ENCODE results near the gene SRD5A2.
"Not testable (repeated sequence)": the region's sequence is repeated elsewhere in the genome, so short reads cannot be mapped to it uniquely, and the experiment has no call there.

Gene SRD5A2

DNA sequence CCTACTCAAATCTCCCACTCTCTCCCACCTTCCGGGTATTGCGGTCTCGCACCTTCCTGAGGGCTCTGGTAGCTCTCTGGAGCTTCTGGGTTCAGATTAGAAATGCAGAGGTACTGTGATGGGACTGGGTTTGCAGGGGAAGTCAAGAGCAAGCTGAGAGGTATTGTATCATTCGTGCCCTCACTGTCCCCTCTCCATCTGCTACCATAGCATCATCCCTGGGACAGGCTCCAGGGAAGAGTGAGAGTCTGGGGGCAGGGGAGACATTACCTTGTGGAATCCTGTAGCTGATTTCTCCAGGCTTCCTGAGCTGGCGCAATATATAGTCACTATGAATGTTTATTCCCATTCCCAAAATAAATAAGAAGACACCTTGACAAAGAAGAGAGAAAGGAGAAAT lies 49.6 kb downstream of the SRD5A2 start:
- DNase-seq = no peak

GRCh38 chr2:31529256-31529655 lies 51.5 kb downstream of the SRD5A2 start:
- DNase-seq = no peak

DNA sequence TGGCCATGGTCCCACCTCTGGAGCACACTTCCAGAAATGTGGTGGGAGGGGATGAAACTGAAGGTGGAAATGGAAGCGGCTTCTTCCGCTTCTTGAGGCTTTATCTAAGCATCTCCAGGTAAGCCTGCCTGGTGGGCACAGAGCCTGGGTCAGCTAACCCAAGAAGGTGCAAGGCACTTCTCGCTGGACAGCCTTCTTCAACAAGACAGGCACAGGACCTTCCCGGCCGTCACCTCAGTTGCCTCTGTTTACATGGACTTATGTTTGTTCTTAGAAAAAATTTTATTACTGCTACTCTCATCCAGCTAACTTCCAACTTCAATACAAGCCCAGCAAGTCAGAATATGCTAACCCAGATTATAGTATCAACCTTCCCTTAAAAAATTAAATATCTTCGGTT lies 51.9 kb downstream of the SRD5A2 start:
- no peak for DNase-seq

GRCh38 chr2:31526946-31527732 lies 53.6 kb downstream of the SRD5A2 start:
- DNase-seq = no peak

DNA sequence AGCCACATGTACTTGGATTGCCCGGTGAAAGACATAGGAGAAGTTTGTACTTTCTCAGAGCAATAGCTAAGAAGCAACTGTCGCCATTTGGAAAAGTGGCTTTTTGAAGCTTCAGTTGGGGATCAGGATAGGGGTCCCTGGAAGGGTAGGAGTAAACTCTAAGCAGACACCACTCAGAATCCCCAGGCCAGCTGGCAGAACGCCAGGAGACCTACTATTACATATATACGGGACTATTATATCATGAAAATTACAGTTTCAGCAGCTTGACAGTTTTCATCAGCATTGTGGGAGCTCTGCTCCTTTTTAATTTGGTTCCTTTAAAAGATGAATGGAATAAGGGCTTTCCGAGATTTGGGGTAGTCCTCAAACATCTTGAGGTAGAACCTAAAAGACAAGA lies 54.9 kb downstream of the SRD5A2 start:
- no peak for DNase-seq

DNA sequence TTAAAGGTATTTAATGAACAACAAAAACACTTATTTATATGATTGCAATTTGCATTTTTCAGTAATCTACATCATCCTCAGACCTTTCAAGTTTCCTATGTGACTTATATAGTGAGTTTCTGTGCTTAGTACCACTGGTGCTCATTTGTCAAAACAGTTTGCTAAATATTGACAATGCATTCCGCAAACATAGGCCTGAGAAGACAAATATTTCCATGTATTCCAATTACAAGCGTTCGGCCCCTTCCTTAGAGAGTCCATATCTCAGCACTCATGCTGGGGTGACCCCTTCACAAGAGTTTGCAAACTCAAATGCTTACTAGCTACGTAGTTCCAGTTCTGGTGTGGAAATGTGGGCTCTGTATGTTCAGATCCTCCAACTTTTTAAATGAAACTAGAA lies 56.1 kb downstream of the SRD5A2 start:
- no peak for DNase-seq

DNA sequence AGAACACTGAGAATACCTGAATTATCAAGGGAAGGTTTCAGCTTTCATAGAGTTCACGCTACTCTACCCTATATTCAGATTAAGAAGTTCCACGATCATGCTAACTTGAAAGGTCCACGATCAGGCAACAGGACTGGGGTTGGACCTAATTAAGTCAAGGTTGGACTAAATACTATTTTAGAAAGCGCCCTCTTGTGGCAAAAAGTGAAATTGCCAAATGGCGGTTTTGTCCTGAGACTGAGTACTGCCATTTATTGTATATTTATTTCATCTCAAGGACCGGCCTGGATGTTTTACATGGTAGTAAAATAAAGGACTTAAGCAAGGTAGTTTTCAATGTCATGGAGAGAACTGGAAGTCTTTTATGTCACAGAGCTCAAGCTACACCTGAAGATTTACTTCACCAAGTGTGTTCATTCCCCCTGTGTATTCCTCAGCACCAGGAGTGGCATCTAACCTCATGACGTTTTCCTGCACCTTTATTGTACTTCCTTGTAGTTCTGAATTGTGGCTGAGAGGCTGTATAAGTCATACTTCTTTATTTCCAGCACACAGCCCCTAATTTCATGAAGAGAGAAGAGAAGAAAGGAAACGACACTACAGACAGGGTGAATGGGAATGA lies 56.8 kb downstream of the SRD5A2 start:
- DNase-seq = peak; percentile 13 to 58

DNA sequence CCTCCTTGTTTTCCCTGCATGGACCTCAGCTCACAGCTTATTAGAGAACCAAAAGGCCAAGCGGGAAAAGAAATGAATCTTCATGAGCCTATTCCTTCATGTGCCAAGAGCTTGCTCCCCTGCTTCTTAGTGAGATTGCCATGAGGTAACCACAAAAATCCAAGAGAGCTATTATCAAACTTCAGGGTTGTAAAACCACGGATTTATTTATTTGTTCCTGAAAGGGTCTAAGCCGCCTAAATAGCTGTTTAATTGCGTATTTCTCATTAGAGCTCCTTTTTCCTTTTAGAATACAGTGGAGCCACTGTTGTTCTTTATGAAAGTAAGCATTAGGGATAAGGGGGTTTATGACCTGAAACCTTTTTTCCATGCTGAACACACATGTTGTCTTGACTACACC lies 58.0 kb downstream of the SRD5A2 start:
- DNase-seq = no peak

DNA sequence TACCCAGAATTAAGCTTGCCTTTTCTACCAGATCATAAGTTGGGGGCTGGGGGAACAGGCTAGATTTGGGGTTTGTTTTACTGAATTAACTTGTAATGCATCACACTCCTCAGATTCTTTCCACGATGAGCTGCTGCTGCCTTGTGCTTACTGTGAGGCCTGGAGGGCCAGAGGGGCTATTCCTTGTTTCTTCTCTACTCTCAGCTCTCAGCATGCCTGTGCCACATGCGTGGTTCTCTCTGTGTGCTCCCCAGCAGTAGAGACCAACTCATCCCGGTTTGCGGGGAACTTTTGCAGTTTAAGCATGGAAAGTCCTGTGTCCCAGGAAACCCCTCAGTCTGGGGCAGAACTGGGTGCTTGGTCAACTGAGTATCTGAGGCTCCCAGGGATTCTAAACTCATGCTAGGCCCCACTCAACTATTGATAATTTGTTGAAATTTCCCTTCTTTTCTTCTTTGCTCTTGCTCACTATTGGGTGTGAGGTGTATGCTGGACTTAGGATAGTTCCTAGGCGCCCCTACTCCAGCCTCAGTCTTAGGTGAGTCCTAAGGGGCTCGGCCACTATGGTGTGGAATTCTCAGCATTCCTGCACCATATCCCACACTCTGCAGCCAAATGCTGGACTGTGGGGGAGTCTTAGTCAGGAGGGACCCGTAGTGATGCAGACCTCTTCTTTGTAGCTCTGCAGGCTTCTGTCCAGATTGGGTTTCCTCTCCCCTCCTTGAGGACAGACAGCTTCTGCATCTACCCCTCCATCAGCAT lies 63.1 kb downstream of the SRD5A2 start:
- no peak for DNase-seq

GRCh38 chr2:31515586-31515985 lies 65.2 kb downstream of the SRD5A2 start:
- DNase-seq = no peak

DNA sequence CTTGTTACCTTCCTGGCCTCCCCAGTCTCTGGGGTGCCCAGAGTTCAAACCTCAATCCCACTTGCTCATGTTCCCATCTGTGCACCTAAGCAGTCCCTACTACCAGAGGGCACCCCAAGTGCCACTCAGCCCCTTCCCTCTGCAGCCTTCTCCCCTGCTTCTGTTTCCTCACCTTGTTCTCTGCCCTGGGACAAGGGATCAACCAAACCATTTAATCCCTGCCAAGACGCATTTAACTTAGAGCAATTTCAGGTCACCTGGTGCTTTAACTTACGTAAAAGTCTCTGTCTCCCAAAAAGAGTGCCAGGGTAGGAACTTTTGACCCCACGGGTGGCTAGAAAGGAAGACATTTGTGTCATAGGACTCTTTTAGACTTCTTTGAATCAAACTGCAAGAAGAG lies 67.2 kb downstream of the SRD5A2 start:
- DNase-seq = no peak

DNA sequence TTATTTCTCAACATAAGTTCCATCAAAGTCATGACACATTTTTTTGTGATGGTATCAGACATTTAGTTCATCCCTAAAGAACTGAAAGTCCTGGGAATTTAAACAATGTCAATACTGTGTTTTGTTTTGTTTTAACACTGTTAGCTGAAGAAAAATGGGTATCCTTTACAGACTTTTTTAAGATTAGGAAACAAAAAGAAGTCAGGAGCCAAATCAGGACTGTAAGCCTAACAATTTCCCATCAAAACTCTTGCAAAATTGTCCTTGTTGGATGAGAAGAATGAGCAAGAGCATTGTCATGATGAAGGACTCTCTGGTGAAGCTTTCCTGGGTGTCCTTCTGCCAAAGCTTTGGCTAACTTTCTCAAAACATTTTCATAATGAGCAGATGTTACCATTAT lies 69.4 kb downstream of the SRD5A2 start:
- no peak for DNase-seq

DNA sequence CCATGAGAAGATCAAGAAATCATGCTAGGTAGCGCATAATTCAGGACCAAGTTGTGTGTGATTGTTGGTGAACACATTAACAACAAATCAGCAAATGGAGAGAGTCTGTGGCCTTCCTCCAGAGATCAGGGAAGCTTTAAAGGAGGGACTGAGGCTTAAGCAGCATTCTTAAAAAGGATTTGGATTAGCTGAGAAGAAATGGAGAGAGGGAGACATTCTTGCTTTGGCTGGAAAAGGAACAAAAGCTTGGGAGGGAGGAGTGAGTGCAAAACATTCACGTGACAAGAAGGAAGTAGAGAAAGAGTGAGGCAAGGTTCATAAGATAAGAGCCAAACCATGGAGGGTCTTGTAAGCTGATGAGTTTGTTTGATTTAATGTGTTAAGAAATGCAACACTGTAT lies 75.6 kb downstream of the SRD5A2 start:
- DNase-seq = no peak

- DNase-seq = no peak
Observed at GRCh38 chr2:31504311-31504710, 76.4 kb downstream of the SRD5A2 start.

DNA sequence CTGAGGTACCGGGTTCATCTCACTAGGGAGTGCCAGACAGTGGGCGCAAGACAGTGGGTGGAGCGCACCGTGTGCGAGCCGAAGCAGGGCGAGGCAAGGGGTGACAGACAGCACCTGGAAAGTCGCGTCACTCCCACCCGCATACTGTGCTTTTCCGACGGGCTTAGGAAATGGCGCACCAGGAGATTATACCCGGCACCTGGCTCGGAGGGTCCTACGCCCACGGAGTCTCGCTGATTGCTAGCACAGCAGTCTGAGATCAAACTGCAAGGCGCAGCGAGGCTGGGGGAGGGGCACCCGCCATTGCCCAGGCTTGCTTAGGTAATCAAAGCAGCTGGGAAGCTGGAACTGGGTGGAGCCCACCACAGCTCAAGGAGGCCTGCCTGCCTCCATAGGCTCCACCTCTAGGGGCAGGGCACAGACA lies 84.3 kb downstream of the SRD5A2 start:
- DNase-seq = not testable (repeated sequence)

GRCh38 chr2:31489339-31489738 lies 91.4 kb downstream of the SRD5A2 start:
- DNase-seq = not testable (repeated sequence)

DNA sequence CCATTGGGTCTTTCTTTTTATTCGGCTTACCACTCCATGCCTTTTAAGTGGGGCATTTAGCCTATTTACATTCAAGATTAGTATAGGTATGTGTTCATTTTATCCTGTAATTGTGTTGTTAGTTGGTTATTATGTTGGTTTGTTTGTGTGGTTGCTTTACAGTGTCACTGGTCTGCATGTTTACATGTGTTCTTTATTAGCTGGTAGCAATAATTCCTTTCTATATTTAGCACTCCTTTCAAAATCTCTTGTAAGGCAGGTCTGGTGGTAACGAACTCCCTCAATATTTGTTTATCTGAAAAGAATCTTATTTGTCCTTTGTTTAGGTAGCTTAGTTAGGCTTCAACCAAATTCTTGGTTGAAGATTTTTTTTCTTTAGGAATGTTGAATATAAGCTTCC lies 97.5 kb downstream of the SRD5A2 start:
- no peak for DNase-seq

GRCh38 chr2:31476511-31477180 lies 104.1 kb downstream of the SRD5A2 start:
- no peak for DNase-seq

DNA sequence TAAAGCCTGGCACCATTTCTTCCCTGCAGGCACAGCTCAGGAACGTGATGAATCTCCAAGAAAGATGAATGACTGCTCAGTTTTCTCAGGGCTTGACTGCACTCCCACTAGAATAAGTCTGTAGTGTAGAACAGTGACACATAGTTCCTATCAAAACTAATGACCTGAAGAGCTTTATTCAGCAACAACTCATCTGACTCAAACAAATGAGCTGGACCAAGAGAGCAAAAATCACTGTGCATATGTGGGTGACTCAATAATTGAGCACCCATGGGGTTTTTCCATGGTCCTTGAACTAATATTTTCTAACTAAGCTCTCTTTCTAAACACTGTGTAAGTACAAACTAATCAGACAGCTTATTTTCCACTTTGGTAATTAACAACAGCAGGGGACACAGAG lies 105.0 kb downstream of the SRD5A2 start:
- DNase-seq = no peak

GRCh38 chr2:31474296-31474695 lies 106.4 kb downstream of the SRD5A2 start:
- DNase-seq = no peak

All from CD4-positive, alpha-beta T cell treated with Interleukin-4 for 1 hour (primary cell).